LNCaP clone FGC (cell line): Measurements from ENCODE around the gene CAPNS2.
"Not testable (repeated sequence)": the region's sequence is repeated elsewhere in the genome, so short reads cannot be mapped to it uniquely, and the experiment has no call there.

Experiments
- DNase-seq: peaks from one replicate; pipeline ENCODE4 v3.0.0-alpha.2; 2011; ENCODE audit warnings: low read depth
- H3K4me3 ChIP-seq: 2 replicates; pipeline ENCODE4 v1.5.1; 2011; ENCODE audit warnings: mild to moderate bottlenecking, low read depth, low read length, control low read depth
- TF ChIP-seq, protein P1 (sequence below): IDR thresholded peaks from 2 replicates; pipeline ENCODE4 v1.5.1; 2012; ENCODE audit warnings: mild to moderate bottlenecking; ENCODE audit not compliant: control insufficient read depth, insufficient read depth; ENCODE audit errors: extremely low read depth

Gene CAPNS2

DNA sequence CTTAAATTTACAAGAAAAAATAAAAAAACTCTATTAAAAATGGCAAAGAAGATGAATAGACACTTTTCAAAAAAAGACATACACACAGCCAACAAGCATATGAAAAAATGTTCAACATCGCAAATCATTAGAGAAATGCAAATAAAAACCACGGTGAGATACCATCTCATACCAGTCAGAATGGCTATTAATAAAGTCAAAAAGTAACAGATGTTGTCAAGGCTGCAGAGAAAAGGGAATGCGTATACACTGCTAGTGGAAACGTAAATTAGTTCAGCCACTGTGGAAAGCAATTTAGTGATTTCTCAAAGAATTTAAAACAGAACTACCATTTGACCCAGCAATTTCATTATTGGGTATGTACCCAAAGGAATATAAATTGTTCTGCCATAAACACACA is 31.4 kb downstream of the CAPNS2 start:
- TF ChIP-seq, protein P1, sequence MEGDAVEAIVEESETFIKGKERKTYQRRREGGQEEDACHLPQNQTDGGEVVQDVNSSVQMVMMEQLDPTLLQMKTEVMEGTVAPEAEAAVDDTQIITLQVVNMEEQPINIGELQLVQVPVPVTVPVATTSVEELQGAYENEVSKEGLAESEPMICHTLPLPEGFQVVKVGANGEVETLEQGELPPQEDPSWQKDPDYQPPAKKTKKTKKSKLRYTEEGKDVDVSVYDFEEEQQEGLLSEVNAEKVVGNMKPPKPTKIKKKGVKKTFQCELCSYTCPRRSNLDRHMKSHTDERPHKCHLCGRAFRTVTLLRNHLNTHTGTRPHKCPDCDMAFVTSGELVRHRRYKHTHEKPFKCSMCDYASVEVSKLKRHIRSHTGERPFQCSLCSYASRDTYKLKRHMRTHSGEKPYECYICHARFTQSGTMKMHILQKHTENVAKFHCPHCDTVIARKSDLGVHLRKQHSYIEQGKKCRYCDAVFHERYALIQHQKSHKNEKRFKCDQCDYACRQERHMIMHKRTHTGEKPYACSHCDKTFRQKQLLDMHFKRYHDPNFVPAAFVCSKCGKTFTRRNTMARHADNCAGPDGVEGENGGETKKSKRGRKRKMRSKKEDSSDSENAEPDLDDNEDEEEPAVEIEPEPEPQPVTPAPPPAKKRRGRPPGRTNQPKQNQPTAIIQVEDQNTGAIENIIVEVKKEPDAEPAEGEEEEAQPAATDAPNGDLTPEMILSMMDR, result no peak
- no peak for DNase-seq
- H3K4me3 ChIP-seq, result no peak overlapping the region

DNA sequence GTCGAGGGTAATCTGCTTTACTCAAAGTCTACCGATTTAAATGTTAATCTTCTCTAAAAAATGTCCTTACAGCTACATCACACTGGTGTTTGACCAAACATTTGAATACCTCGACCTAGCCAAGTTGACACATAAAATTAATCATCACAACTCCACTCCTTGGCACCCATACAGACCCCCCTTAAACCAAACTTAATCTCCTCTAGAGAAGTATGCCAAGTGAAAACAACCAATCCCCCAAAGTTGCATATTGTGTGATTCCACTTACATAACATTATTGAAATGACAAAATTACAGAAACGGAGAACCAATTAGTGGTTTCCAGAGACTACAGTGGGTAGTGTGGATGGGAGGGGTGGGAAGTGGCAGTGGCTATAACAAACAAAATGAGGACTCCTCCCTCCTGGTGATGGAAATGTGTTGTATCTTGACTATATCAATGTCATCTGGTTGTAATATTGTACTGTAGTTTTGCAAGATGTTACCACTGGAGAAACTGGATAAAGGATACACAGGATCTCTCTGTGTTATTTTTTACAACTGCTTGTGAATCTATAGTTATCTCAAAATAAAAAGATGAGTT is 39.4 kb downstream of the CAPNS2 start:
- no peak overlapping the region for H3K4me3 ChIP-seq
- TF ChIP-seq, protein P1, result no peak
- DNase-seq, result no peak

DNA sequence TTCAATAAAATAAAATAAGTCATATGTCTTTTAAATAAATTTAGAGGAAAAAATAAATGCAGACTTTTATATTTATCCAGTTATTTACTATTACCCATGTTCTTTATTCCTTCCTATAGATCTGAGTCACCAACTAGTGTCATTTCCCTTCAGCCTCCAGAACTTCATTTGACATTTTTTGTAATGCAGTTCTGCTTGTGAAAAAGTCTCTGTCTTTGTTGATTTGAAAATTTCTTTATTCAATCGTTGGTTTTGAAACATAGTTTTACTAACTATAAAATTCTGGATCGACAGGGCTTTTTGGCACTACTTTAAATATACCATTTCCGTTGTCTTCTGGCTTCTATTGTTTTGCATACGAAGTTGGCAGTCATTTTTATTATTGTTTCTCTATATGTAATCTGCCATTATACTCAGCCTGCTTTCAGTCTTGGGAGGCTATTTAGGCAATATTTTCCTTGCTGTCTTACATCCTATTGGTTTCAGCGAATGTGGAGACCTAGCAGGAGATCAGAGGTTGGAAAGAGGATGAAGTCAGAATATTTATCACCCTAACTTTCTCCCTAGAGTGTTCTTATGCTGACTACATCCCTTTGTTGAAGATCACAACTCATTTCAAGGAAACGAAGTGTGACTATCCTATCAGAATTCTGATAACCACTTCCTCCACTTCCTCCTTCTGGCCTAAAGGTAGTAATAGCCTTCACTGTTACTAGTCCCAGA is 47.3 kb downstream of the CAPNS2 start:
- no peak for DNase-seq
- H3K4me3 ChIP-seq, result no peak overlapping the region
- TF ChIP-seq, protein P1, result no peak

DNA sequence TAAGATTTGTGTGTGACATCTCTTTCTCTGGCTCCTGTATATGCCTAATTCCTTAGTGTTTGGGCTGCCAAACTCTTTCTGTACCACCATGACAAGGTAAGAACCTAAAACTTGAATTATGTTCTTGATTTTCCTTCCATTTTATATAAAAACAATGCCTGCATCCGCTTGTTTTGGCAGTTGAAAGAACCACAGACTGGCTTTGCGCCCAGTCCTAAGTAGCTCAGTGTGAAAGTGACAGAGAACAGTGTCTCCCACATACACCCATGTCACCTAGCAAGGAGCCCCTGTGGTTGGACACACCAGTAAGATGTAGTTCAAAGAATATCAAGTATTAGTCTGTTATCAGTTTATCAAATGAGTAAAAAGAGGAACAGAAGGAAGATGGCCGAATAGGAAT is 48.6 kb downstream of the CAPNS2 start:
- TF ChIP-seq, protein P1, result no peak
- no peak overlapping the region for H3K4me3 ChIP-seq
- no peak for DNase-seq

DNA sequence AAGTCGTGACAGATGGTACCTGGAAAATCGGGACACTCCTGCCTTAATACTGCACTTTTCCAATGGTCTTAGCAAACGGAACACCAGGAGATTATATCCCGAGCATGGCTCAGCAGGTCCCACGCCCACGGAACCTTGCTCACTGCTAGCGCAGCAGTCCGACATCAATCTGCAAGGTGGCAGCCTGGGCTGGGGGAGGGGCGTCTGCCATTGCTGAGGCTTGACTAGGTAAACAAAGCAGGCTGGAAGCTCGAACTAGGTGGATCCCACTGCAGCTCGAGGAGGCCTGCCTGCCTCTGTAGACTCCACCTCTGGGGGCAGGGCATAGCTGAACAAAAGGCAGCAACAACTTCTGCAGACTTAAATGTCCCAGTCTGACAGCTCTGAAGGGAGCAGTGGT is 49.2 kb downstream of the CAPNS2 start:
- DNase-seq, H3K4me3 ChIP-seq: not testable (repeated sequence)
